ENCODE results near the gene RGS11. TPM values are rescaled to one million over a fixed set of nuclear protein-coding genes. Genes with fewer than 3 reads are reported as not detected.
A peak's percentile ranks its signal among the peaks of the same experiment; 100 is the strongest.

Gene RGS11
- total RNA-seq = not detected in 2 replicates

- ATAC-seq (ENCODE audit: low read depth) (no peak), DNase-seq (no peak)
- H3K27ac Mint-ChIP-seq = no peak within 1 kb of the TSS
- H3K27me3 Mint-ChIP-seq = peaks cover 15% of the 10 kb centered on the region
- ChIA-PET POLR2A (no interaction called here), CTCF (no interaction called here)
- no peak for TF ChIP-seq CTCF (IDR thresholded peaks at IDR 0.05)
- no peaks in the 10 kb centered on the region for H3K9me3 Mint-ChIP-seq
- intact Hi-C loops (cut with micrococcal nuclease) = no loop called here
- no peaks in the 10 kb centered on the region for H3K36me3 Mint-ChIP-seq (ENCODE audit: low read depth)
- peak within 1 kb of the TSS; percentile 52 for H3K4me3 Mint-ChIP-seq
- peaks cover 6% of the 10 kb centered on the region for H3K4me1 Mint-ChIP-seq
Observed at GRCh38 chr16:275786-276232, at the start of gene RGS11. Gene RGS11, minus strand, starts transcription at chr16:275944. Its CDS starts 33 bp downstream, at chr16:275911.

- H3K36me3 Mint-ChIP-seq (ENCODE audit: low read depth) = peaks cover 6% of the 10 kb centered on the region
- peaks cover 51% of the 10 kb centered on the region for H3K4me1 Mint-ChIP-seq
- POLR2A ChIA-PET = interaction anchor here (0.7 to 1.8 kb wide), 2 partner anchors 36 to 90 kb away, joined by 3 to 6 read pairs; partner anchors contain the start of gene FAM234A
- DNase-seq (peak; percentile 32), ATAC-seq (ENCODE audit: low read depth) (peak; percentile 79)
- peak overlapping the region; percentile 75 for H3K4me3 Mint-ChIP-seq
- no peaks in the 10 kb centered on the region for H3K9me3 Mint-ChIP-seq
- intact Hi-C loops (cut with micrococcal nuclease) = no loop called here
- peak overlapping the region; percentile 70 for H3K27ac Mint-ChIP-seq
- CTCF ChIA-PET = no interaction called here
- no peak for TF ChIP-seq CTCF (IDR thresholded peaks at IDR 0.05)
- no peaks in the 10 kb centered on the region for H3K27me3 Mint-ChIP-seq
Observed at GRCh38 chr16:324451-325334, 48.9 kb upstream of the RGS11 start.

GRCh38 chr16:324201-324450 is 48.4 kb upstream of the RGS11 start:
- TF ChIP-seq CTCF (IDR thresholded peaks at IDR 0.05) = no peak
- Mint-ChIP-seq H3K4me1 (peaks cover 53% of the 10 kb centered on the region), H3K36me3 (ENCODE audit: low read depth) (peaks cover 9% of the 10 kb centered on the region), H3K9me3 (no peaks in the 10 kb centered on the region), H3K4me3 (peak overlapping the region; percentile 75), H3K27ac (no peak overlapping the region), H3K27me3 (no peaks in the 10 kb centered on the region)
- ChIA-PET POLR2A (interaction anchor here (1.8 kb wide), 1 partner anchor 89 kb away, joined by 6 read pairs; the partner anchor contains the start of gene FAM234A), CTCF (no interaction called here)
- ATAC-seq (ENCODE audit: low read depth) = no peak
- DNase-seq = no peak
- intact Hi-C loops (cut with micrococcal nuclease) = no loop called here

GRCh38 chr16:322476-323143 is 46.9 kb upstream of the RGS11 start:
- peak overlapping the region; percentile 30 for H3K27ac Mint-ChIP-seq

More at GRCh38 chr16:322476-323143, 46.9 kb upstream of the RGS11 start:
- POLR2A ChIA-PET = no interaction called here
- H3K4me1 Mint-ChIP-seq = peaks cover 56% of the 10 kb centered on the region
- TF ChIP-seq CTCF (IDR thresholded peaks at IDR 0.05) = no peak
- no peaks in the 10 kb centered on the region for H3K9me3 Mint-ChIP-seq
- H3K4me3 Mint-ChIP-seq = no peak overlapping the region
- intact Hi-C loops (cut with micrococcal nuclease) = no loop called here
- ATAC-seq (ENCODE audit: low read depth) (no peak), DNase-seq (no peak)
- peaks cover 22% of the 10 kb centered on the region for H3K36me3 Mint-ChIP-seq (ENCODE audit: low read depth)
- no peaks in the 10 kb centered on the region for H3K27me3 Mint-ChIP-seq
- CTCF ChIA-PET = no interaction called here
